ENCODE data around the gene ART3.

GRCh38 chr4:76120199-76120598, 45.7 kb downstream of the ART3 start:
- TF ChIP-seq POLR2A (IDR thresholded peaks at IDR 0.05; ENCODE audit: low read length) (no peak), GATA1 (IDR thresholded peaks at IDR 0.05; ENCODE audit: low read depth, low read length) (no peak)
